H1 (cell line): ENCODE measurements around the gene TBX21. TPM values are rescaled to one million over a fixed set of nuclear protein-coding genes. Genes with fewer than 3 reads are reported as not detected.

ENCODE experiments used
- CTCF ChIA-PET: fragments of 300-600 bp; sonication (Branson Sonifier 250); formaldehyde crosslinking; loops from one replicate; lab custom pipeline; 2021; ENCODE audit not compliant: partially characterized antibody; lab: Charles Lee
- POLR2A ChIA-PET: fragments of 300-600 bp; sonication (Branson Sonifier 250); formaldehyde crosslinking; loops from one replicate; lab custom pipeline; 2021; ENCODE audit warnings: inconsistent platforms; ENCODE audit not compliant: partially characterized antibody; lab: Charles Lee
- DNase-seq, 2 experiments: peaks; one replicate each; pipeline versions ENCODE4 v3.0.0 to v3.0.0-alpha.2; 2010 to 2022; ENCODE audit warnings: low spot score in 2 of 2, low read depth in 1 of 2, mixed read lengths in 1 of 2
- FAIRE-seq: peaks from 2 replicates; lab custom pipeline; 2011; peaks lifted over from hg19 to GRCh38; lab: Jason Lieb, UNC
- H2AFZ ChIP-seq: 2 replicates; pipeline ENCODE4 v1.8.1; 2012; ENCODE audit warnings: low read length, inconsistent platforms
- H2AK5ac ChIP-seq: 2 replicates; pipeline ENCODE4 v1.6.1; 2013; ENCODE audit warnings: low read depth, low read length
- H2BK120ac ChIP-seq: replicated peaks from 2 replicates; pipeline ENCODE3; 2013; ENCODE audit warnings: low read depth, low read length, inconsistent platforms
- H2BK12ac ChIP-seq: 2 replicates; pipeline ENCODE4 v1.6.1; 2013; ENCODE audit warnings: low read depth, low read length
- H2BK15ac ChIP-seq: 2 replicates; pipeline ENCODE4 v1.6.1; 2013; ENCODE audit warnings: low read length
- H2BK20ac ChIP-seq: 2 replicates; pipeline ENCODE4 v1.6.1; 2013; ENCODE audit warnings: low read length
- H2BK5ac ChIP-seq: 2 replicates; pipeline ENCODE4 v1.6.1; 2013; ENCODE audit warnings: low read depth, low read length
- H3K14ac ChIP-seq: 2 replicates; pipeline ENCODE4 v1.6.1; 2013; ENCODE audit warnings: inconsistent platforms; ENCODE audit not compliant: insufficient read length
- H3K18ac ChIP-seq: 2 replicates; pipeline ENCODE4 v1.6.1; 2013; ENCODE audit warnings: low read length; ENCODE audit errors: extremely low read depth
- H3K23ac ChIP-seq: 2 replicates; pipeline ENCODE4 v1.6.1; 2013; ENCODE audit warnings: inconsistent platforms; ENCODE audit not compliant: insufficient read length
- H3K23me2 ChIP-seq: 2 replicates; pipeline ENCODE4 v1.6.1; 2013; ENCODE audit warnings: low read depth, low read length
- H3K27ac ChIP-seq: 2 replicates; pipeline ENCODE4 v1.6.1; 2011; ENCODE audit warnings: low read depth, low read length, inconsistent platforms
- H3K27me3 ChIP-seq, 4 experiments: replicated peaks in 1 of 4; 1 replicate in 1 of 4; 2 replicates in 3 of 4; pipeline versions ENCODE4 v1.6.1 to v1.8.1; 2011 to 2013; ENCODE audit warnings: low read length in 3 of 4, mild to moderate bottlenecking in 3 of 4, inconsistent platforms in 2 of 4, mixed read lengths in 2 of 4, moderate library complexity in 1 of 4; ENCODE audit not compliant: control insufficient read depth in 3 of 4, insufficient read depth in 3 of 4; ENCODE audit errors: extremely low read depth in 1 of 4
- H3K36me3 ChIP-seq, 4 experiments: 2 replicates each; pipeline versions ENCODE4 v1.6.1 to v1.8.1; 2011 to 2013; ENCODE audit warnings: mild to moderate bottlenecking in 4 of 4, low read length in 3 of 4, moderate library complexity in 2 of 4, control low read depth in 1 of 4, inconsistent platforms in 1 of 4; ENCODE audit not compliant: insufficient read depth in 4 of 4, control insufficient read depth in 2 of 4
- H3K4ac ChIP-seq: replicated peaks from 2 replicates; pipeline ENCODE3; 2013; ENCODE audit warnings: low read length, low read depth, mixed read lengths, inconsistent platforms; ENCODE audit not compliant: insufficient read length
- H3K4me1 ChIP-seq, 4 experiments: replicated peaks in 1 of 4; 1 replicate in 1 of 4; 2 replicates in 3 of 4; pipeline versions ENCODE4 v1.6.1 to v1.8.1; 2011 to 2013; ENCODE audit warnings: low read length in 3 of 4, inconsistent platforms in 2 of 4, mixed read lengths in 1 of 4; ENCODE audit not compliant: insufficient read depth in 4 of 4, control insufficient read depth in 3 of 4
- H3K4me2 ChIP-seq, 2 experiments: 2 replicates each; pipeline versions ENCODE4 v1.6.1 to v1.8.1; 2011 to 2013; ENCODE audit warnings: low read depth in 2 of 2, low read length in 2 of 2, control low read depth in 1 of 2, inconsistent platforms in 1 of 2, mild to moderate bottlenecking in 1 of 2; ENCODE audit not compliant: insufficient read depth in 1 of 2
- H3K4me3 ChIP-seq, 4 experiments: fragments of 200-600, 300-600 bp in 1 of 4; sonication (generic), shearing (Covaris generic), sonication (Bioruptor Twin) in 1 of 4; 2 replicates each; pipeline versions ENCODE4 v1.5.1 to v1.8.1; 2011 to 2016; ENCODE audit warnings: low read length in 4 of 4, low read depth in 3 of 4, control low read depth in 2 of 4, inconsistent platforms in 2 of 4, mild to moderate bottlenecking in 2 of 4, mixed read lengths in 1 of 4, moderate library complexity in 1 of 4; ENCODE audit not compliant: insufficient read depth in 2 of 4; ENCODE audit errors: extremely low read depth in 1 of 4
- H3K56ac ChIP-seq: replicated peaks from 2 replicates; pipeline ENCODE3; 2013; ENCODE audit warnings: low read depth, mild to moderate bottlenecking, mixed read lengths, low read length, inconsistent platforms; ENCODE audit not compliant: insufficient read length
- H3K79me1 ChIP-seq: 2 replicates; pipeline ENCODE4 v1.6.1; 2013; ENCODE audit warnings: low read depth, low read length, control low read depth
- H3K79me2 ChIP-seq, 2 experiments: 2 replicates each; pipeline versions ENCODE4 v1.6.1 to v1.8.1; 2012 to 2013; ENCODE audit warnings: low read length in 2 of 2, mild to moderate bottlenecking in 2 of 2, inconsistent platforms in 1 of 2; ENCODE audit not compliant: insufficient read depth in 2 of 2, control insufficient read depth in 1 of 2
- H3K9ac ChIP-seq, 4 experiments: replicated peaks in 1 of 4; 1 replicate in 1 of 4; 2 replicates in 3 of 4; pipeline versions ENCODE4 v1.6.1 to v1.8.1; 2011 to 2013; ENCODE audit warnings: low read depth in 3 of 4, low read length in 3 of 4, control low read depth in 2 of 4, mild to moderate bottlenecking in 2 of 4, moderate library complexity in 2 of 4, inconsistent platforms in 1 of 4; ENCODE audit errors: extremely low read depth in 1 of 4
- H3K9me3 ChIP-seq, 2 experiments: 2 replicates each; pipeline versions ENCODE4 v1.6.1 to v1.8.1; 2012 to 2013; ENCODE audit warnings: mild to moderate bottlenecking in 2 of 2, moderate library complexity in 2 of 2, control low read depth in 1 of 2, inconsistent platforms in 1 of 2, low read depth in 1 of 2, low read length in 1 of 2, mixed read lengths in 1 of 2; ENCODE audit not compliant: insufficient read depth in 2 of 2
- H4K20me1 ChIP-seq, 2 experiments: replicated peaks in 1 of 2; 2 replicates each; pipeline versions ENCODE3 to v1.8.1; 2011 to 2013; ENCODE audit warnings: inconsistent platforms in 2 of 2, low read length in 2 of 2, mild to moderate bottlenecking in 1 of 2; ENCODE audit not compliant: insufficient read depth in 2 of 2, control insufficient read depth in 1 of 2
- H4K5ac ChIP-seq: 2 replicates; pipeline ENCODE4 v1.6.1; 2013; ENCODE audit warnings: low read length, low read depth, mixed read lengths, inconsistent platforms; ENCODE audit not compliant: insufficient read length
- H4K8ac ChIP-seq: 2 replicates; pipeline ENCODE4 v1.8.0; 2013; ENCODE audit warnings: mild to moderate bottlenecking, moderate library complexity, low read length, inconsistent platforms; ENCODE audit not compliant: insufficient read depth; ENCODE audit errors: extremely low read depth
- H4K91ac ChIP-seq: replicated peaks from 2 replicates; pipeline ENCODE3; 2013; ENCODE audit warnings: low read length, mixed read lengths, inconsistent platforms; ENCODE audit not compliant: insufficient read length
- ATF2 ChIP-seq: IDR thresholded peaks from 2 replicates; pipeline ENCODE4 v1.6.1; 2012; ENCODE audit warnings: low read length, inconsistent platforms
- EZH2 ChIP-seq: fragments of 200-600 bp; sonication (generic); IDR thresholded peaks from 2 replicates; pipeline ENCODE4 v1.7.1; 2012; ENCODE audit warnings: low read depth, mild to moderate bottlenecking, moderate library complexity, low read length, inconsistent platforms; ENCODE audit not compliant: severe bottlenecking
- SP2 ChIP-seq: IDR thresholded peaks from 2 replicates; pipeline ENCODE4 v1.6.1; 2012; ENCODE audit warnings: mild to moderate bottlenecking, low read length, inconsistent platforms
- WGBS, 2 experiments: shearing (Covaris generic) in 1 of 2; methylation state at CpG; one replicate each; pipeline versions ENCODE4 v1.1.6 to v1.1.7; 2013 to 2015; ENCODE audit warnings: low lambda C conversion rate in 2 of 2, mixed read lengths in 2 of 2, inconsistent platforms in 1 of 2, low coverage in 1 of 2, missing lambda C conversion rate in 1 of 2; ENCODE audit not compliant: insufficient replicate concordance in 2 of 2, insufficient coverage in 1 of 2, insufficient read length in 1 of 2; ENCODE audit errors: extremely low coverage in 1 of 2, missing lambda C conversion rate in 1 of 2; 5-methylcytosine and 5-hydroxymethylcytosine counted together
- polyA plus RNA-seq, 7 experiments: library from polyadenylated mRNA; depleted of rRNA in 3 of 7; stranded (reverse) in 5 of 7; unstranded in 2 of 7; fragments of >200 nt in 5 of 7; fragments of 200-250 nt in 2 of 7; gene quantifications; 1 replicate in 5 of 7; 2 replicates in 1 of 7; 4 replicates in 1 of 7; pipeline versions ENCODE4 v1.2.1 to v1.2.3, GENCODE V29; 2011 to 2013; ENCODE audit warnings: missing spikeins in 2 of 7, mixed read lengths in 2 of 7
- total RNA-seq: library from RNA; stranded (reverse); fragmentation: NEBNext Ultra II Directional; extraction: Animal tissue kit (Norgen Biotek cat#: 25700); gene quantifications from 2 replicates; pipeline ENCODE4 v1.2.1, GENCODE V29; 2021

Gene TBX21
- total and polyA plus RNA-seq, 2 of the 8 experiments (the other 6 are each of a cell fraction or from before 2014, with no cell fraction given) = not detected

- peaks cover 6 to 20% (median 17%) of the 10 kb centered on the region in 4 experiments for H3K27me3 ChIP-seq
- H3K4me2 ChIP-seq = no peak overlapping the region
- H3K18ac ChIP-seq = no peak overlapping the region
- no peak overlapping the region for H3K56ac ChIP-seq
- no peak overlapping the region for H2BK15ac ChIP-seq
- H2BK5ac ChIP-seq = no peak overlapping the region
- CTCF ChIA-PET = interaction anchor here (0.6 to 24.7 kb wide), 4 partner anchors 11 to 56 kb away, joined by 3 to 441 read pairs (median 91); partner anchors contain the start of gene TBKBP1
- DNase-seq = no peak
- WGBS, 2 experiments = 88% methylated on average over 7 of the region's 9 CpGs; no CpG with 5 or more reads in 1 of the 2 experiments
- H4K91ac ChIP-seq = no peak overlapping the region
- no peak overlapping the region for H2AFZ ChIP-seq
- H3K14ac ChIP-seq = no peak overlapping the region
- H4K8ac ChIP-seq = no peak overlapping the region
- H3K27ac ChIP-seq = no peak overlapping the region
- no peak overlapping the region for H2BK12ac ChIP-seq
- H3K23ac ChIP-seq = no peak overlapping the region
- H3K9me3 ChIP-seq = no peaks in the 10 kb centered on the region
- no peaks in the 10 kb centered on the region for H3K79me2 ChIP-seq
- H4K5ac ChIP-seq = no peak overlapping the region
- no peak overlapping the region for H3K9ac ChIP-seq
- H3K79me1 ChIP-seq = no peaks in the 10 kb centered on the region
- H3K4ac ChIP-seq = no peak overlapping the region
- FAIRE-seq = no peak
- H3K4me3 ChIP-seq = no peak overlapping the region
- no peaks in the 10 kb centered on the region for H3K36me3 ChIP-seq
- H3K23me2 ChIP-seq = no peaks in the 10 kb centered on the region; the same call in 1 of the 2 replicates
- POLR2A ChIA-PET = interaction anchor here (0.7 kb wide), 1 partner anchor 9 kb away, joined by 3 read pairs; no protein-coding TSS in a partner anchor
- TF ChIP-seq EZH2 (no peak), SP2 (no peak), ATF2 (no peak)
- peaks cover 0 to 2% of the 10 kb centered on the region in 2 experiments for H4K20me1 ChIP-seq
- no peak overlapping the region for H2AK5ac ChIP-seq
- peaks cover 0 to 11% (median 0%) of the 10 kb centered on the region in 4 experiments; a peak in 1 of 7 replicates for H3K4me1 ChIP-seq
- no peak overlapping the region for H2BK120ac ChIP-seq
- no peak overlapping the region for H2BK20ac ChIP-seq
Observed at GRCh38 chr17:47727704-47728036, 5.4 kb upstream of the TBX21 start.
